ENCODE results near the gene PPFIBP2.

DNA sequence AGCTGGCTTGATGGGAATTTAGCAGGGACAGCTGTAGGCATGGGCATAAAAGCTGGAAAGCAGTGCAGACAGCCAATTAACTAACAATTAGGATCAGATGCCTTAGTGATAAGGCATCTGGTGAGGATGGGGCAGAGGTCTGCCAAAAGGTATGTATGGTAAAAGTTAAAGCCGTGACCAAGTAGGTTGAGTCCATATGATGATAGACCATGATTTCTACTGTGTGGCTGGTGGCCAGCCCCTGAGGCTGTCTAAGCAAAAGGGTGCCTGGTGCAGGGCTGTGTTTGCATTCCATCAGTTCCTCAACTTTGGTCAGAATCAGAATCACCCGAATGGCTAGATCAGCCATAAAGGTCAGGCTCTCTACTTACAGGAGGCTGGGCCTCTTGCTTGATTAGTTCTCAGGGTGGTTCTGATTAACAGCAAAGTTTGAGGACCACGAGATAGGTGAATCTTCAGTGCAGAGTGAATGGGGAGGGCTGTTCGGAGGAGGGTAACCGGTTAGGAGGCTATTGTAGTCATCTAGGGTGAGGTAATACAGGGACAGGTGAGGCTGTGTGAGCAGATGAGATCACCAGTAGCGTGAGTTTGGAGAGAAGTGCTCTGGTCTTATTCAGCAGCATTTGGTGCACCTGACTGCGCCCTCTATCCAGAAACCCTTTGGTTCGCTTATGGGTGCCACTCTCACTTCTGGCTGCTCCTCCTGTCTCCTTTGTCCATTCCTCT, 27.2 kb downstream of the PPFIBP2 start:
- TF ChIP-seq, protein P1, sequence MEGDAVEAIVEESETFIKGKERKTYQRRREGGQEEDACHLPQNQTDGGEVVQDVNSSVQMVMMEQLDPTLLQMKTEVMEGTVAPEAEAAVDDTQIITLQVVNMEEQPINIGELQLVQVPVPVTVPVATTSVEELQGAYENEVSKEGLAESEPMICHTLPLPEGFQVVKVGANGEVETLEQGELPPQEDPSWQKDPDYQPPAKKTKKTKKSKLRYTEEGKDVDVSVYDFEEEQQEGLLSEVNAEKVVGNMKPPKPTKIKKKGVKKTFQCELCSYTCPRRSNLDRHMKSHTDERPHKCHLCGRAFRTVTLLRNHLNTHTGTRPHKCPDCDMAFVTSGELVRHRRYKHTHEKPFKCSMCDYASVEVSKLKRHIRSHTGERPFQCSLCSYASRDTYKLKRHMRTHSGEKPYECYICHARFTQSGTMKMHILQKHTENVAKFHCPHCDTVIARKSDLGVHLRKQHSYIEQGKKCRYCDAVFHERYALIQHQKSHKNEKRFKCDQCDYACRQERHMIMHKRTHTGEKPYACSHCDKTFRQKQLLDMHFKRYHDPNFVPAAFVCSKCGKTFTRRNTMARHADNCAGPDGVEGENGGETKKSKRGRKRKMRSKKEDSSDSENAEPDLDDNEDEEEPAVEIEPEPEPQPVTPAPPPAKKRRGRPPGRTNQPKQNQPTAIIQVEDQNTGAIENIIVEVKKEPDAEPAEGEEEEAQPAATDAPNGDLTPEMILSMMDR (IDR thresholded peaks at IDR 0.05): no peak
- TF ChIP-seq POLR2A (IDR thresholded peaks at IDR 0.05): no peak
